Neural cell (in vitro differentiated cells): ENCODE data around the gene AKT3.

Source experiments
- CTCF ChIP-seq: fragments of 450-650 bp; IDR thresholded peaks from 2 replicates; pipeline ENCODE4 v1.5.1; 2014; ENCODE audit warnings: antibody characterized with exemption, mild to moderate bottlenecking, moderate library complexity; ENCODE audit not compliant: poor library complexity, severe bottlenecking
- EP300 ChIP-seq: fragments of 450-650 bp; conservative IDR thresholded peaks from 2 replicates; pipeline ENCODE4 v1.6.1; 2014; ENCODE audit warnings: antibody characterized with exemption, mild to moderate bottlenecking, moderate library complexity; ENCODE audit not compliant: poor library complexity, severe bottlenecking
- MXI1 ChIP-seq: fragments of 450-650 bp; conservative IDR thresholded peaks from 2 replicates; pipeline ENCODE4 v1.6.1; 2014; ENCODE audit warnings: antibody characterized with exemption, mild to moderate bottlenecking; ENCODE audit not compliant: poor library complexity, severe bottlenecking
- POLR2AphosphoS5 ChIP-seq: IDR thresholded peaks from 2 replicates; pipeline ENCODE4 v1.6.1; 2012
- RAD21 ChIP-seq: fragments of 450-650 bp; conservative IDR thresholded peaks from 2 replicates; pipeline ENCODE4 v1.6.1; 2014; ENCODE audit warnings: antibody characterized with exemption, mild to moderate bottlenecking, moderate library complexity
- SMC3 ChIP-seq: fragments of 450-650 bp; conservative IDR thresholded peaks from 2 replicates; pipeline ENCODE4 v1.6.1; 2014; ENCODE audit warnings: antibody characterized with exemption, mild to moderate bottlenecking, moderate library complexity; ENCODE audit not compliant: poor library complexity
- TAF1 ChIP-seq: IDR thresholded peaks from 2 replicates; pipeline ENCODE4 v1.6.1; 2012; ENCODE audit warnings: low read depth

DNA sequence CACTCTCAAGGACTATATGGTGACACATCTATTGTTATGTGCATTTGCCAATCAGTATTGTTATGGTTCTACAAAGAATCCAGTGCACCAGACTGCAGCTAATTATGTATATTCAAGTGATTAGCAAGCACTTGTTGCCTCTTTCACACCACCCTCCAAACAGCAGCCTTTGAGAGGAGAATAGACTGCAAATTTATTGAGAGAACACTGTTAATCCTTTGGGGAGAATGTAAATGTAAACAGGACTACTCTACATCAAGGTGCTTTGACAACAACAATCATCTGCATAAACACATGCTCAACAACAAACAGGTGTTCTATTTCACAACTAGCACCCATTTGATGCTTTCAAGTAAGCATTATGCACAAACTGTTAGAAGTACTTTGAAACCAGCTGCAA lies 117.4 kb downstream of the AKT3 start:
- TF ChIP-seq CTCF (no peak), EP300 (no peak), MXI1 (no peak), RAD21 (no peak), TAF1 (no peak), SMC3 (no peak), POLR2AphosphoS5 (no peak)
